Karpas-422 (cell line): ENCODE data around the gene TCP11L2. TPM values are rescaled to one million over a fixed set of nuclear protein-coding genes. Genes with fewer than 3 reads are reported as not detected.

Experiments used
- DNase-seq: peaks from one replicate; pipeline ENCODE4 v3.0.0-alpha.2; 2015
- H2AFZ ChIP-seq: fragments of 200-600 bp; sonication (generic); 2 replicates; pipeline ENCODE4 v1.6.1; 2014; ENCODE audit warnings: antibody characterized with exemption, low read length, mixed read lengths
- H3K27ac ChIP-seq: fragments of 200-600 bp; sonication (generic); 2 replicates; pipeline ENCODE4 v1.5.1; 2014; ENCODE audit warnings: mild to moderate bottlenecking, low read length, moderate library complexity
- H3K27me3 ChIP-seq: fragments of 200-600 bp; sonication (generic); 2 replicates; pipeline ENCODE4 v1.6.1; 2014; ENCODE audit warnings: low read length, mixed read lengths
- H3K36me3 ChIP-seq: fragments of 200-600 bp; sonication (generic); 2 replicates; pipeline ENCODE4 v1.6.1; 2014; ENCODE audit warnings: low read length, mixed read lengths; ENCODE audit not compliant: insufficient read depth
- H3K4me1 ChIP-seq: fragments of 200-600 bp; sonication (generic); 2 replicates; pipeline ENCODE4 v1.6.1; 2014; ENCODE audit warnings: mild to moderate bottlenecking, low read length, mixed read lengths
- H3K4me2 ChIP-seq: fragments of 200-600 bp; sonication (generic); 2 replicates; pipeline ENCODE4 v1.6.1; 2014; ENCODE audit warnings: low read length, low read depth, mild to moderate bottlenecking; ENCODE audit not compliant: poor library complexity, severe bottlenecking
- H3K4me3 ChIP-seq: fragments of 200-600 bp; sonication (generic); 2 replicates; pipeline ENCODE4 v1.5.1; 2014; ENCODE audit warnings: mild to moderate bottlenecking, antibody characterized with exemption, low read length, mixed read lengths
- H3K79me2 ChIP-seq: fragments of 200-600 bp; sonication (generic); 2 replicates; pipeline ENCODE4 v1.6.1; 2014; ENCODE audit warnings: mild to moderate bottlenecking, low read length, mixed read lengths
- H3K9ac ChIP-seq: fragments of 200-600 bp; sonication (generic); 2 replicates; pipeline ENCODE4 v1.6.0; 2014; ENCODE audit warnings: low read length
- H3K9me2 ChIP-seq: fragments of 200-600 bp; sonication (generic), shearing (Covaris generic); replicated peaks from 2 replicates; pipeline ENCODE4 v1.6.0; 2014; ENCODE audit warnings: mild to moderate bottlenecking, low read length, moderate library complexity; ENCODE audit not compliant: insufficient read depth
- H3K9me3 ChIP-seq: fragments of 300-700, 200-600 bp; sonication (generic); 2 replicates; pipeline ENCODE4 v1.6.1; 2014; ENCODE audit warnings: low read length, mixed read lengths
- H4K20me1 ChIP-seq: fragments of 200-600 bp; sonication (generic); 2 replicates; pipeline ENCODE4 v1.6.1; 2014; ENCODE audit warnings: mild to moderate bottlenecking, antibody characterized with exemption, low read length, low read depth; ENCODE audit not compliant: insufficient read depth
- total RNA-seq: library from RNA; depleted of rRNA; stranded (reverse); fragments of >200 nt; shearing (Covaris generic); gene quantifications from 2 replicates; pipeline ENCODE4 v1.2.3, GENCODE V29; 2014; ENCODE audit warnings: low replicate concordance

The TCP11L2 gene
- total RNA-seq, 1 experiment from 2014 or later, result 55.9 TPM

DNA sequence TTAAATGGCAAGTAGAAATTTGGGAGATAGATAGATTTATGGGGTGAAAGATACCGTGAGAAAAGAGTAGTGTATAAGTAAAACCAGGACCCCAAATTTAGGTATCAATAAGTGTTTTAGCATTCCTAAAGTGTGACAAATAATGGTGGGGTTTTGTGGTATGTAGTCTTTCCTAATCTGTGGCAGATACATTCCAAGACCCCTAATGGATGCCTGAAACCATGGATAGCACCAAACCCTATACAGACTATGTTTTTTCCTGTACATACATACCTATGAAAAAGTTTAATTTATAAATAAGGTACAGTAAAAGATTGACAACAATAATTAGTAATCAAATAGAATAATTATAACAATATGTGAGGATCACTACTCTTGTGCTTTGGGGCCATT lies 14.4 kb upstream of the TCP11L2 start:
- Histone ChIP-seq H2AFZ (no peak overlapping the region), H3K27ac (no peak overlapping the region), H3K4me2 (no peak overlapping the region), H3K9me3 (no peaks in the 10 kb centered on the region), H3K36me3 (no peaks in the 10 kb centered on the region), H3K4me3 (no peak overlapping the region), H4K20me1 (no peaks in the 10 kb centered on the region), H3K9me2 (no peaks in the 10 kb centered on the region), H3K27me3 (no peaks in the 10 kb centered on the region), H3K9ac (no peak overlapping the region), H3K79me2 (no peaks in the 10 kb centered on the region), H3K4me1 (peaks cover 39% of the 10 kb centered on the region)
- no peak for DNase-seq

DNA sequence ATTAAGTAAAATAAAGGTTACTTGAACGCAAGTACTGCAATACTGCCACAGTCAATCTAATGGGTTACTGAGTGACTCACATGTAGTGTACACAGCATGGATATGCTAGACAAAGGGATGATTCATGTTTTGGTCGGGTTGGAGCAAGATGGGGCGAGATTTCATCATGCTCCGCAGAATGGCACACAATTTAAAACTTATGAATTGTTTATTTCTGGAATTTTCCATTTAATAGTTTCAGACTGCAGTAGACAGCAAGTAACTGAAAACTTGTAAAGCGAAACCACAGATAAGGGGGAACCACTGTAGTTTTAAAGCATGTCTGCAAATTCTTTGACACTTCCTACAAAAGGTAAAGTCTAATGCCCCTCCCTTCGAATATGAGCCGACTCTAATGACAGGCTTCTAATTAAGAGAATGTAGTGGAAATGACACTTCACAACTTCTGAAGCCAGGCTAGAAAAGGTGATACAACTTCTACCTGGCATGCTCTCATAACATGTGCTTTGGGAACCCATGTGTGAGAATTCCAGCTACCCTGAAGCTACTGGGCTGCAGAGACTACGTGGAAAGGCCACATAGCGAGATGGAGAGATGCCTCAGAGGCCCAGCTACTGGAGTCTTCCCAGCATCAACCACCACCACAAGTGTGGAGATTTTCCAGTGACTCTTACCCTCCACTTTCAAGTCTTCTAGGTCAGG lies 13.9 kb upstream of the TCP11L2 start:
- Histone ChIP-seq H2AFZ (no peak overlapping the region), H3K4me1 (peaks cover 39% of the 10 kb centered on the region), H3K9me3 (no peaks in the 10 kb centered on the region), H3K4me2 (no peak overlapping the region), H4K20me1 (no peaks in the 10 kb centered on the region), H3K79me2 (no peaks in the 10 kb centered on the region), H3K4me3 (no peak overlapping the region), H3K9ac (no peak overlapping the region), H3K9me2 (no peaks in the 10 kb centered on the region), H3K27ac (no peak overlapping the region), H3K27me3 (no peaks in the 10 kb centered on the region), H3K36me3 (no peaks in the 10 kb centered on the region)
- no peak for DNase-seq

DNA sequence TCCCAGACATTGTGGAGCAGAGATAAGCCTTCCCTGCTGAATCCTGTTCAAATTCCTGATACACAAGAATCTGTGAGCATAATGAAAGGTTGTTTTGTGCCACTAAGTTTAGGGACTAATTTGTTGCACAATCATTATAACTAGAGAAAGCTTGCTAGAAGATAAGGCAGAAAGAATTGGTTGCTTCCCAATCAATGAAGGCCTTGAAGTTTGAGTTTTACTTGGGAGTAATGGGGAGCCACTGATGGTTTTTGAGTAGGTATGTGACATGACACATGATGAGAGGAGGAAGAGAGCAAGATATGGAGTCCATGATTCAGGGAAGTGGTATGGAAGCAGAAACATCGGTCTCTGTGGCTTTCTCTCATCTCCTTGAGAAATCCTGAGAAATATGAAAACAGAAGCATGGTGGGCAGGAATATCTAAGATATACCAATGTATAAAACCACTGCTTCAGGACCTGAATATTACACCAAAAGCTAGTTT lies 13.3 kb upstream of the TCP11L2 start:
- Histone ChIP-seq H3K4me3 (no peak overlapping the region), H2AFZ (no peak overlapping the region), H3K4me1 (peaks cover 38% of the 10 kb centered on the region), H3K9me2 (no peaks in the 10 kb centered on the region), H3K36me3 (no peaks in the 10 kb centered on the region), H3K9me3 (no peaks in the 10 kb centered on the region), H3K27me3 (no peaks in the 10 kb centered on the region), H3K4me2 (no peak overlapping the region), H3K79me2 (no peaks in the 10 kb centered on the region), H3K9ac (no peak overlapping the region), H4K20me1 (no peaks in the 10 kb centered on the region), H3K27ac (no peak overlapping the region)
- DNase-seq, result no peak

DNA sequence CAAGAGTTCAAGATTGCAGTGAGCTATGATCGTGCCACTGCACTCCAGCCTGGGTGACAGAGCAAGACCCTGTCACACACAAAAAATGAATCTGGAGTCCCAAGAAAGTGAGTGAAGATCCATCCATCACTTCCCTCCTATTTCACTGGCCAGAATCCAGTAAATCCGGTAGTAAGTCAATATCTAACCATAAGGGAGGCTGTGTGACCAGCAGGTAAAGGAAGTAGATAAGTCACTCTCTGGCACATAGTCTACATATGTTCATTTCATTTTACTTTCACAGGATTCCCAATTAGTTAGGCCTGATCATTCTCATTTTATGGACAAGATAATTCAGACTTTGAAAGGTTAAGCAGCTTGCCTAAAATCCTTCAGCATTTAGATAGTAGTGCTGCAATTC lies 11.9 kb upstream of the TCP11L2 start:
- Histone ChIP-seq H3K36me3 (no peaks in the 10 kb centered on the region), H3K9me2 (no peaks in the 10 kb centered on the region), H3K4me2 (no peak overlapping the region), H3K79me2 (no peaks in the 10 kb centered on the region), H4K20me1 (no peaks in the 10 kb centered on the region), H3K27ac (no peak overlapping the region), H3K9ac (no peak overlapping the region), H2AFZ (no peak overlapping the region), H3K4me1 (peaks cover 25% of the 10 kb centered on the region), H3K4me3 (no peak overlapping the region), H3K9me3 (no peaks in the 10 kb centered on the region), H3K27me3 (no peaks in the 10 kb centered on the region)
- no peak for DNase-seq

DNA sequence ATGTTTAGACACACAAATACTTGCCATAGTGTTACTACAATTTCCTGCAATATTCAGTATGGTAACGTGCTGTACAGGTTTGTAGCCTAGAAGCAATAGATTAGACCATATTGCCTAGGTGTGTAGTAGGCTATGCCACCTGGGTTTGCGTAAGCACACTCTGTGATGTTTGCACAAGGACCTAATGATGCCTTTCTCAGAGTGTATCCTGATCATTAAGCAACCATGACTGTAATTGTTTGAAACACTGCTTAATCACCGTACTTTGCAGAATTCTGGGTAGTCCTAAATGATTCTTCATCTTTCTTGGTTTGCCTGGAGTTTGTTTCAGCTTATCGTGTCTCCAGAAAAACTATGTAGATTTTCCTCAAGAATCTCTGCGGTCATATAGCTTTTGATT lies 11.2 kb upstream of the TCP11L2 start:
- no peaks in the 10 kb centered on the region for H4K20me1 ChIP-seq
- H3K27me3 ChIP-seq, result no peaks in the 10 kb centered on the region
- H3K36me3 ChIP-seq, result no peaks in the 10 kb centered on the region
- H3K4me2 ChIP-seq, result no peak overlapping the region
- no peaks in the 10 kb centered on the region for H3K9me2 ChIP-seq
- no peak overlapping the region for H2AFZ ChIP-seq
- no peak overlapping the region for H3K4me3 ChIP-seq
- DNase-seq, result no peak
- no peak overlapping the region for H3K9ac ChIP-seq
- H3K27ac ChIP-seq, result no peak overlapping the region
- H3K9me3 ChIP-seq, result no peaks in the 10 kb centered on the region
- no peaks in the 10 kb centered on the region for H3K79me2 ChIP-seq
- H3K4me1 ChIP-seq, result peaks cover 19% of the 10 kb centered on the region

DNA sequence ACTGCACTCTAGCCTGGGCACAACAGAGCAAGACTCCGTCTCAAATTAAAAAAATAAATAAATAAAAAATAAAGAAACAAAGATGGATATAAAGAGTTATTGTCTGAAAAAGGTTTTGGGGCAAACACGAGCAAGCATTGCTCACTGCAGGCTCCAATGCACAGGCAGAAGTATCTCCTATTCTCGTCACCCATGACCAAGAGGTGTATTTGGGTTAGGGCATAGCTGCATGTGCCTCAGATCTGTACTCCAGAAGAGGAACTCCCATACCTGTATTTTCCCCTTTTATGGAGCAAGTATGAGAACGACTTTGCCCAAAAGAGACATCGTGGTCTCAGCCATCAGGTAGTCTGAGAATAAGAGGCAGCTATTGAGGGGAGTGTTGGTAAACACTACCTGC lies 10.2 kb upstream of the TCP11L2 start:
- Histone ChIP-seq H2AFZ (no peak overlapping the region), H3K27me3 (no peaks in the 10 kb centered on the region), H3K27ac (no peak overlapping the region), H3K9me3 (no peaks in the 10 kb centered on the region), H3K4me2 (no peak overlapping the region), H3K9me2 (no peaks in the 10 kb centered on the region), H3K4me3 (no peak overlapping the region), H4K20me1 (no peaks in the 10 kb centered on the region), H3K4me1 (peaks cover 11% of the 10 kb centered on the region), H3K9ac (no peak overlapping the region), H3K36me3 (no peaks in the 10 kb centered on the region), H3K79me2 (no peaks in the 10 kb centered on the region)
- no peak for DNase-seq

DNA sequence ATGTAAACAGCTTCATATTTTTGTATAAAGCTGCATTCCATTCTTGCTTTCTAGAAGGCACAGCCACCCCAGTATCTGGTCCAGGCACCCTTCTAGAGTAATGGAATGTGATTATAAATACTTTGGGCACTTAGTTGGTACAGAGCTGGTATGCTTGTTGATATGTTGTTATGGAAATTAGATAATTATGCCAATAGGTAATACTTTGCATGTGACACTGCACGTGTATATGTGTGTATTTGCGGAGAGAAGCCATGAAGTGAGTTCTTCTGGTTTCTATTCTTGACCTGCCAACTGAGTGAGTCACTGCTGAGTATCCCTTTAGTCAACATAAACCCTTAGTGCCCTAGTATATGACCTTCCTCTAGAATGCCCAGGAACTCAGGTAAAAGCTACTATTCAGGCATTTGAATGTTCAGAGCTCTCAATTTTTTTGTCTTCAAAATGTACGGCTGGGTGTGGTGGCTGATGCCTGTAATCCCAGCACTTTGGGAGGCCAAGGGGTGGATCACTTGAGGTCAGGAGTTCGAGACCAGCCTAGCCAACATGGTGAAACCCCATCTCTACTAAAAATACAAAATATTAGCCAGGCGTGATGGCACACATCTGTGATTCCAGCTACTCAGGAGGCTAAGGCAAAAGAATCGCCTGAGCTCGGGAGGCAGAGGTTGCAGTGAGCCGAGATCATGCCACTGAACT lies 6.2 kb upstream of the TCP11L2 start:
- H3K27me3 ChIP-seq, result no peaks in the 10 kb centered on the region
- no peak overlapping the region for H2AFZ ChIP-seq
- no peaks in the 10 kb centered on the region for H3K9me3 ChIP-seq
- no peak overlapping the region for H3K4me3 ChIP-seq
- H3K79me2 ChIP-seq, result no peaks in the 10 kb centered on the region
- DNase-seq, result no peak
- no peak overlapping the region for H3K27ac ChIP-seq
- no peaks in the 10 kb centered on the region for H3K9me2 ChIP-seq
- H3K9ac ChIP-seq, result no peak overlapping the region
- H3K36me3 ChIP-seq, result no peaks in the 10 kb centered on the region
- H3K4me1 ChIP-seq, result peaks cover 33% of the 10 kb centered on the region
- no peak overlapping the region for H3K4me2 ChIP-seq
- H4K20me1 ChIP-seq, result no peaks in the 10 kb centered on the region

DNA sequence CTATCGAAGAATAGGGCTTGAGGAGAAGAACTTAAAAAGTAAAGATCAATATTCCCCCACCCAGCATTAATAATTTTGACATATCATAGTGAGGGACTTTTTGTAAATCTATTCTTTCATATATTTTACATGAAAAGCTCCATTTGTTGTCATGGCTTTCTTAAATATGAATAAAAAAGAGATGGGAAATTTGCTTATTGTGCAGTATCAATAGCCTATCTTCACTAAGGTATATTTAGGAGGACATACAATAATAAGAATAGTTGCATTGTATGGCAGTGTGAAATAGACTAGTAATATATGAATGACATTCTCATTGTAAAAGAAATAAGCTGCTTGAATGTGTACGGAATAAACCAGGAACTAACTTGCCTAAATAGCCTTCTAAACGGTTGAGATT lies 5.5 kb upstream of the TCP11L2 start:
- H3K79me2 ChIP-seq, result no peaks in the 10 kb centered on the region
- no peaks in the 10 kb centered on the region for H3K9me3 ChIP-seq

More for the DNA sequence above, 5.5 kb upstream of the TCP11L2 start:
- H3K36me3 ChIP-seq, result no peaks in the 10 kb centered on the region
- no peak overlapping the region for H2AFZ ChIP-seq
- no peak overlapping the region for H3K27ac ChIP-seq
- H3K27me3 ChIP-seq, result no peaks in the 10 kb centered on the region
- no peaks in the 10 kb centered on the region for H3K9me2 ChIP-seq
- no peaks in the 10 kb centered on the region for H4K20me1 ChIP-seq
- DNase-seq, result no peak
- no peak overlapping the region for H3K4me2 ChIP-seq
- H3K4me3 ChIP-seq, result no peak overlapping the region
- H3K9ac ChIP-seq, result no peak overlapping the region
- peaks cover 40% of the 10 kb centered on the region for H3K4me1 ChIP-seq
